MM.1S (cell line): Measurements from ENCODE around the gene EMID1.

ENCODE experiments used
- DNase-seq: peaks from one replicate; pipeline ENCODE4 v3.0.0-alpha.2; 2015
- H2AFZ ChIP-seq: fragments of 300-600 bp; sonication (generic); 2 replicates; pipeline ENCODE4 v1.6.0; 2016; ENCODE audit warnings: antibody characterized with exemption, low read length
- H3F3A ChIP-seq: fragments of 300-600 bp; sonication (generic); 2 replicates; pipeline ENCODE4 v1.6.1; 2016; ENCODE audit warnings: mild to moderate bottlenecking, antibody characterized with exemption, low read length, moderate library complexity, mixed read lengths; ENCODE audit not compliant: insufficient read depth
- H3K27ac ChIP-seq: fragments of 300-600 bp; sonication (generic); 2 replicates; pipeline ENCODE4 v1.5.1; 2016; ENCODE audit warnings: mild to moderate bottlenecking, low read length
- H3K27me3 ChIP-seq: fragments of 300-600 bp; sonication (generic); replicated peaks from 2 replicates; pipeline ENCODE4 v1.6.0; 2016; ENCODE audit warnings: low read length; ENCODE audit not compliant: insufficient read depth
- H3K36me3 ChIP-seq: fragments of 300-600 bp; sonication (generic); replicated peaks from 2 replicates; pipeline ENCODE4 v1.6.1; 2016; ENCODE audit warnings: mild to moderate bottlenecking, low read length, mixed read lengths; ENCODE audit not compliant: insufficient read depth
- H3K4me1 ChIP-seq: fragments of 300-600 bp; sonication (generic); 2 replicates; pipeline ENCODE4 v1.6.1; 2016; ENCODE audit warnings: low read length, mixed read lengths
- H3K4me2 ChIP-seq: fragments of 300-600 bp; sonication (generic); 2 replicates; pipeline ENCODE4 v1.6.0; 2016; ENCODE audit warnings: low read depth, low read length
- H3K4me3 ChIP-seq: fragments of 300-600 bp; sonication (generic); 2 replicates; pipeline ENCODE4 v1.5.1; 2016; ENCODE audit warnings: low read length, mixed read lengths
- H3K79me2 ChIP-seq: fragments of 300-600 bp; sonication (generic); 2 replicates; pipeline ENCODE4 v1.6.1; 2016; ENCODE audit warnings: mixed run types, low read length, mixed read lengths
- H3K9ac ChIP-seq: fragments of 300-600 bp; sonication (generic); 2 replicates; pipeline ENCODE4 v1.6.1; 2016; ENCODE audit warnings: low read length, mixed read lengths
- H3K9me2 ChIP-seq: fragments of 300-600 bp; sonication (generic); replicated peaks from 2 replicates; pipeline ENCODE4 v1.6.1; 2016; ENCODE audit warnings: mild to moderate bottlenecking, low read length, mixed read lengths; ENCODE audit not compliant: insufficient read depth
- H3K9me3 ChIP-seq: fragments of 300-600 bp; sonication (generic); replicated peaks from 2 replicates; pipeline ENCODE4 v1.6.1; 2016; ENCODE audit warnings: mild to moderate bottlenecking, low read length, mixed read lengths; ENCODE audit not compliant: insufficient read depth
- H4K20me1 ChIP-seq: fragments of 300-600 bp; sonication (generic); 2 replicates; pipeline ENCODE4 v1.6.1; 2016; ENCODE audit warnings: mild to moderate bottlenecking, low read length, moderate library complexity, mixed read lengths; ENCODE audit not compliant: insufficient read depth
- CTCF ChIP-seq: fragments of 300-600 bp; sonication (generic); IDR thresholded peaks from 2 replicates; pipeline ENCODE4 v1.5.1; 2016; ENCODE audit warnings: antibody characterized with exemption, low read length, mixed read lengths
- EZH2 ChIP-seq: fragments of 300-600 bp; sonication (generic); optimal IDR thresholded peaks from 2 replicates; pipeline ENCODE3; 2017; ENCODE audit warnings: low read depth, mild to moderate bottlenecking, antibody characterized with exemption, low read length, mixed read lengths
- EZH2phosphoT487 ChIP-seq: fragments of 300-600 bp; sonication (generic); IDR thresholded peaks from 2 replicates; pipeline ENCODE4 v1.6.1; 2018; ENCODE audit warnings: antibody characterized with exemption, low read length

EMID1 gene

GRCh38 chr22:29301716-29302401 lies 96.2 kb downstream of the EMID1 start:
- Histone ChIP-seq H3K4me2 (no peak overlapping the region), H3K9me2 (no peaks in the 10 kb centered on the region), H2AFZ (no peak overlapping the region), H3K27me3 (no peaks in the 10 kb centered on the region), H4K20me1 (peaks cover 3% of the 10 kb centered on the region; the same call in 1 of the 2 replicates), H3K79me2 (no peaks in the 10 kb centered on the region), H3F3A (peaks cover 40% of the 10 kb centered on the region), H3K4me3 (no peak overlapping the region), H3K9ac (no peak overlapping the region), H3K27ac (no peak overlapping the region), H3K36me3 (peaks cover 23% of the 10 kb centered on the region), H3K9me3 (no peaks in the 10 kb centered on the region), H3K4me1 (no peaks in the 10 kb centered on the region)
- no peak for DNase-seq
- TF ChIP-seq CTCF, result no peak
- no peak for TF ChIP-seq EZH2
- TF ChIP-seq EZH2phosphoT487, result no peak

- Histone ChIP-seq H3K4me3 (no peak overlapping the region), H3K27me3 (no peaks in the 10 kb centered on the region), H3F3A (peaks cover 39% of the 10 kb centered on the region), H4K20me1 (no peaks in the 10 kb centered on the region), H3K36me3 (peaks cover 18% of the 10 kb centered on the region), H3K4me1 (no peaks in the 10 kb centered on the region), H3K4me2 (no peak overlapping the region), H2AFZ (no peak overlapping the region), H3K9me3 (no peaks in the 10 kb centered on the region), H3K9ac (no peak overlapping the region), H3K79me2 (no peaks in the 10 kb centered on the region), H3K9me2 (no peaks in the 10 kb centered on the region), H3K27ac (no peak overlapping the region)
- TF ChIP-seq CTCF (no peak), EZH2phosphoT487 (no peak), EZH2 (no peak)
- no peak for DNase-seq
These were observed 96.6 kb downstream of the EMID1 start for GRCh38 chr22:29302402-29302680.

- peaks cover 13% of the 10 kb centered on the region for H3K36me3 ChIP-seq
- no peaks in the 10 kb centered on the region for H3K27me3 ChIP-seq
- no peaks in the 10 kb centered on the region for H3K9me3 ChIP-seq
- no peak for DNase-seq
- H3K79me2 ChIP-seq, result no peaks in the 10 kb centered on the region
- no peak overlapping the region for H3K27ac ChIP-seq
- TF ChIP-seq CTCF, result no peak
- TF ChIP-seq EZH2phosphoT487, result no peak
- TF ChIP-seq EZH2, result no peak
- no peaks in the 10 kb centered on the region for H3K9me2 ChIP-seq
- H3F3A ChIP-seq, result peaks cover 34% of the 10 kb centered on the region
- no peak overlapping the region for H2AFZ ChIP-seq
- no peaks in the 10 kb centered on the region for H3K4me1 ChIP-seq
- H3K9ac ChIP-seq, result no peak overlapping the region
- no peak overlapping the region for H3K4me3 ChIP-seq
- H3K4me2 ChIP-seq, result no peak overlapping the region
- no peaks in the 10 kb centered on the region for H4K20me1 ChIP-seq
These were observed 97.2 kb downstream of the EMID1 start for GRCh38 chr22:29302681-29303465.
